GM21619 (cell line): Measurements from ENCODE around the gene LYPD4.

Source experiments
- ATAC-seq: cut with Tn5 transposase; IDR thresholded peaks from one replicate; pipeline ENCODE4 v1.9.1; 2021; ENCODE audit not compliant: unreplicated experiment

LYPD4 gene

GRCh38 chr19:41853344-41853743, 8.9 kb upstream of the LYPD4 start:
- ATAC-seq, result no peak

DNA sequence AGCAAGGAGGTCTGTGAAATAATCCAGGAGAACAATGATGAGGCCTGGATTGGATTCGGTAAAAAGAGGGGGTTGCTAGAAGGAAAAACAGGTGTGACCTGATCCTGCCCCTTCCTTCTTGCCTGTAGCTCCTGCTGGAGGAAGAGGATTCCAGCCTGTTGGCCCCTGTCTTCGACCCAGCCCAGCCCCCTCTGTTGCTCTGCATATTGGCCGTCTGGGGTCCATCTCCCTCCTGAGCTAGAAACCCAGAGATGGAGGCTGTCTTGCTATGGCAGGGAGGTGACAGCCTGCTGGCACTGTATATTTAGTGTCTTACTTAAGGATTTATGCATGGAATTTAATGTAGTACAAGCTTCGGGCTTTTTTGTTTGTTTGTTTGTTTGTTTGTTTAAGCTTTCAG, 7.0 kb upstream of the LYPD4 start:
- no peak for ATAC-seq

DNA sequence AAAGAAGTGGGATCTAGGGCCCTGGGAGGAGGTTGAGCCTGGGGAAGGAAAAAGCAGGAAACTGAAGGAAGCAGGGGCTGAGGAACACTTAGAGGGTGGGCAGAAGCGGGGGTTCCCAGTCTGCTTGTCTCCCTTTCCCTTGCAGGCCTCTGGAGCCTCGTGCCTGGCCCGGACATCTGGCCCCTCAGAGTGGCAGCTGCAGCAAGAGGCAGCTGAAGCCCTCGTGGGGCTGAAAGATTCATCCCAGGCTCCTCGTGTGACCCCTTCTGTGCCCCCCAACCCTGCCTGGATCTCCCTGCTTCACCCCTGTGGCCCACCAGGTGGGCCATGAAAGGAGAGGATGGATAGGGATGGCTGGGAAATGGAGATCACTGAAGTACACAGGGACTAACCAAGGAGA, 5.9 kb upstream of the LYPD4 start:
- ATAC-seq, result no peak

GRCh38 chr19:41849067-41849466, 4.6 kb upstream of the LYPD4 start:
- no peak for ATAC-seq

- no peak for ATAC-seq
Measured at GRCh38 chr19:41848666-41849065, 4.2 kb upstream of the LYPD4 start.

GRCh38 chr19:41847351-41848105, 3.0 kb upstream of the LYPD4 start:
- ATAC-seq, result no peak

DNA sequence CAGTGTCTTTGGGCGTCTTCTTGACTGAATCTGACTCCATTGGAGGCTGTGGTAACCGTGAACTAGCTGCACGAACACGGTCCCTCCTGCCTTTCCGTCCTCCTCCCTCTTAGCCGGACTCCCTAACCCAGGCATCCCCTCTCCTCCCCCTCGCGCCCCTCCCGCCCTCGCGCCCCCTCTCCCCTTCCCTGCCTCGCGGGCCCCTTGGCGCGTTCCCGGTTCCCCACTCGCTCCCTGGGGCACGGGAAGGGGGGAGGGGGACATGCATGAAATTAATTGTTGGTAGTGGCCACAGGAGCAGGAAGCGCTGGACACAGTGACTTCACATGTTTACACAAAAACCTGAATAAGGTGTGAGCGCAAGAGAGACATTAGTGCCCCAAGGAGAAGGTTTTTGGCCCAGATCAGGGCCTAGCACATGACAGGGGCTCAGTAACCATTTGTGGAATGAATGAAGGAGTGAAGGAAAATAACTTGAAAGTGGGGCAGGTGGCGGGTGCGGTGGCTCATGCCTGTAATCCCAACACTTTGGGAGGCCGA, 638 bp upstream of the LYPD4 start:
- ATAC-seq, result no peak

GRCh38 chr19:41845001-41845050, 343 bp upstream of the LYPD4 start, which contains the start of gene DMRTC2:
Gene DMRTC2 (plus strand): TSS chr19:41845042. CDS start chr19:41847429, 2,387 bp downstream.
- no peak for ATAC-seq

- ATAC-seq, result no peak
Measured at GRCh38 chr19:41843371-41843770, 1.1 kb downstream of the LYPD4 start.

GRCh38 chr19:41839211-41839610, 5.3 kb downstream of the LYPD4 start:
- ATAC-seq, result no peak

GRCh38 chr19:41837981-41838708, 6.3 kb downstream of the LYPD4 start:
- no peak for ATAC-seq

GRCh38 chr19:41821003-41821735, 23.3 kb downstream of the LYPD4 start:
- ATAC-seq, result no peak

- ATAC-seq, result no peak
Measured at GRCh38 chr19:41816761-41817160, 27.7 kb downstream of the LYPD4 start.

DNA sequence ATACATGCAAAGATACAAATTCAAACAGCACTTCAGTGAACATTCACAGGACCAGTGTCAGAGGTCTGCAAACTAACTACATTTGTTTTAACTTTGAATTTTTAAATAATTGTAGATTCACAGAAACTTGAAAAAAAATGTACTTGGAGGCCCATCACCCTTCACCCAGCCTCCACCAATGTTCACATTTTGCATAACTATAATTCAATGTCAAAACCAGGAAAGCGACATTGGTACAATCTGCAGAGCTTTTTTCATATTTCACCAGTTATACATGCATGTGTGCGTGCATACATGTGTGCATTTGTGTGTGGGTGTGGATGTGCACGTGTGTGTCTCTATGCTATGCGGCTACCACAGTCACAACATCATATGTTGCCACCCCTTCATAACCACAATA, 29.2 kb downstream of the LYPD4 start:
- ATAC-seq, result no peak

DNA sequence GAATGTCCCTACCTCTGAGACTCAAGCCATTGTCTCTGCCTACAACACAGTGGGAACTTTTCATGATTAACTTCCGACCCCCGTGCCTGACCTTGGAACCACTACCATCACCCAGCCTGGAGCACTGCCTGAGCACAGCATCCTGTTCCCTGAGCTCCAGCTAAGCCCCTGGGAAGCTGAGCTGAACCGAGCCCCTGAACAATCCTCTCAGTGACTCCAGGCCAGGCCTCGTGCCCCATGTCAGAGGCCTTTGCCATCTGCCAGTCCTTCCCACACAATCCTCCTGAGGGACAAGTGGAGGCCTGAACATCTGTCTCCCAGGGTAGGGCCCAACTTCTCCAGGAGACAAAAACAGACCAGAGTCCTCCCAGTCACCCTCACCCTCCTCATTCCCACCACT, 30.6 kb downstream of the LYPD4 start:
- no peak for ATAC-seq

DNA sequence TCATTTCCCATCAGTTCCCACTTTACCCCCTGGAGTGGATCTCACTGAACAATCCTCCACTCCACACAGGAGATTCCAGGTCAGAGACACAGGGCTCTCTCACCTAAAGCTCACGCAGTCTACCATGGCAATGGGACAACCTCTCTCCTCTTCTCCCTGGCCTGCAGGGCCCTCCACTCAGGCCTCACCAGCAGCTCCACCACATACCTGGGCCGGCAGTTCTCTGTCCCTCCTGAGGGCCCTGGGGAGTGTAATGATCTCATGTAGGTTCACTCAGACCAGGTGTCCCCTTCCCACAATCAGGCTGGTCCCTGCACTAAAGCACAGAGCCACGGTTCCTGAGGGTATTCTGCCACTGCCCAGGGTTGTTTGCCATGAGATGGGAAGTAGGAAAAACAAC, 32.5 kb downstream of the LYPD4 start:
- ATAC-seq, result no peak

GRCh38 chr19:41811036-41811435, 33.4 kb downstream of the LYPD4 start:
- no peak for ATAC-seq

DNA sequence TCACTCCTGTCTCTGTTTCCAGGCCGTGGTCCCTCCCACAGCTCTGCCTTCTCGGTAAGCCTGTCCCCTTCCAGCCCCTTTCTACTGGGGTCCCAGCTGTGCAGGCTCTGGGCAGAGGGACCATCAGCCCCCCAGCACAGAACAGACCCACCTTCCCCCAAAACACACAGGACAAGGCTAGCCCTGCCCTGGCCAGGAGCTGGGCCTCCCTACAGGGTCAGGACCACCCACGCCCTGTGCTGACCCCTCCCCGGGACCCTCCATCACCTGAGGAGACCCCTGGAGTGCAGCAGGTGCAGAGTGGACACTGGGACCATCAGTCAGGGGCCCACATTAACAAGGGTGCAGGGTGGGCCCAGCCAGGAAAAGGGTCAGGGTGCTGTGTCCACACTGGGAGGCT, 34.2 kb downstream of the LYPD4 start:
- no peak for ATAC-seq

- no peak for ATAC-seq
Measured at GRCh38 chr19:41808663-41809566, 35.6 kb downstream of the LYPD4 start.

DNA sequence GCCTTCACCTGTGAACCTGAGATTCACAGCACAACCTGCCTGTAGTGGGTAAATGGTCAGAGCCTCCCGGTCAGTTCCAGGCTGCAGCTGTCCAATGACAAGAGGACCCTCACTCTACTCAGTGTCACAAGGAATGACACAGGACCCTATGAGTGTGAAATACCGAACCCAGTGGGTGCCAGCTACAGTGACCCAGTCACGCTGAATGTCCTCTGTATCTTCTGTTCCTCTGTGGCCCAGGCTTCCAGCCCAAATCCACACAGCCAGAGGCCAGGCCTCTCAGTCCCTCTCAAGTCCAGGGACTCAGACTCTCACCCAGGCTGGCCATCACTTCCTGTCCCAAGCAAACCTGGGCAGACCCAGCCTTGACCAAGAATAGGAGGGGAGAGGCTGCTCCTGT, 37.3 kb downstream of the LYPD4 start:
- ATAC-seq, result no peak

GRCh38 chr19:41804336-41804735, 40.1 kb downstream of the LYPD4 start:
- no peak for ATAC-seq
